Keratinocyte (primary cell): ENCODE data around the gene DMRT1. TPM values are rescaled to one million over a fixed set of nuclear protein-coding genes. Genes with fewer than 3 reads are reported as not detected.

Experiments
- DNase-seq: peaks from one replicate; pipeline ENCODE4 v3.0.0-alpha.2; 2011; ENCODE audit warnings: low read depth, missing footprints, low spot score
- FAIRE-seq: peaks from 2 replicates; lab custom pipeline; 2011; peaks lifted over from hg19 to GRCh38; lab: Jason Lieb, UNC
- H2AFZ ChIP-seq: 2 replicates; pipeline ENCODE4 v1.6.0; 2012; ENCODE audit warnings: low read length, control low read depth, inconsistent platforms; ENCODE audit not compliant: control insufficient read depth
- H3K27ac ChIP-seq: 2 replicates; pipeline ENCODE4 v1.5.1; 2011; ENCODE audit warnings: low read length; ENCODE audit not compliant: control insufficient read depth, insufficient read depth
- H3K27me3 ChIP-seq: 3 replicates; pipeline ENCODE4 v1.6.0; 2011; ENCODE audit warnings: low read length; ENCODE audit not compliant: control insufficient read depth, insufficient read depth; ENCODE audit errors: extremely low read depth
- H3K36me3 ChIP-seq, 2 experiments: 2 replicates in 1 of 2; 3 replicates in 1 of 2; pipeline ENCODE4 v1.5.1; 2011; ENCODE audit warnings: low read length in 2 of 2, mild to moderate bottlenecking in 1 of 2; ENCODE audit not compliant: control insufficient read depth in 2 of 2, insufficient read depth in 2 of 2; ENCODE audit errors: extremely low read depth in 1 of 2
- H3K4me1 ChIP-seq: 3 replicates; pipeline ENCODE4 v1.5.1; 2011; ENCODE audit warnings: low read length; ENCODE audit not compliant: control insufficient read depth, insufficient read depth; ENCODE audit errors: extremely low read depth
- H3K4me2 ChIP-seq: 3 replicates; pipeline ENCODE4 v1.6.0; 2011; ENCODE audit warnings: low read depth, low read length; ENCODE audit not compliant: control insufficient read depth, insufficient read depth; ENCODE audit errors: extremely low read depth
- H3K4me3 ChIP-seq, 3 experiments: fragments of 200-600 bp in 1 of 3; sonication (generic) in 1 of 3; 2 replicates in 2 of 3; 3 replicates in 1 of 3; pipeline ENCODE4 v1.5.1; 2011 to 2016; ENCODE audit warnings: low read length in 3 of 3, mild to moderate bottlenecking in 3 of 3, control low read depth in 2 of 3, inconsistent platforms in 1 of 3, low read depth in 1 of 3, mixed read lengths in 1 of 3, mixed run types in 1 of 3, moderate library complexity in 1 of 3; ENCODE audit not compliant: control insufficient read depth in 2 of 3, insufficient read depth in 2 of 3; ENCODE audit errors: extremely low read depth in 1 of 3
- H3K79me2 ChIP-seq: 2 replicates; pipeline ENCODE4 v1.6.0; 2012; ENCODE audit warnings: low read length; ENCODE audit not compliant: control insufficient read depth, insufficient read depth
- H3K9ac ChIP-seq: 3 replicates; pipeline ENCODE4 v1.6.0; 2011; ENCODE audit warnings: low read length; ENCODE audit not compliant: control insufficient read depth, insufficient read depth; ENCODE audit errors: extremely low read depth
- H3K9me1 ChIP-seq: 3 replicates; pipeline ENCODE4 v1.6.0; 2011; ENCODE audit warnings: low read length; ENCODE audit not compliant: control insufficient read depth, insufficient read depth; ENCODE audit errors: extremely low read depth
- H3K9me3 ChIP-seq: 2 replicates; pipeline ENCODE4 v1.5.1; 2012; ENCODE audit warnings: low read depth, low read length; ENCODE audit not compliant: control insufficient read depth
- H4K20me1 ChIP-seq: 3 replicates; pipeline ENCODE4 v1.6.0; 2011; ENCODE audit warnings: low read length; ENCODE audit not compliant: control insufficient read depth, insufficient read depth; ENCODE audit errors: extremely low read depth
- EZH2 ChIP-seq: IDR thresholded peaks from one replicate; pipeline ENCODE4 v1.6.1; 2012; ENCODE audit warnings: inconsistent platforms, mild to moderate bottlenecking, low read length, moderate library complexity
- dilution Hi-C: fragments of 300-500 bp; cut with MboI; formaldehyde crosslinking; loops from one replicate; pipeline ENCODE4 v1.7.0; 2020; ENCODE audit warnings: low sequenced_read_pairs; ENCODE audit not compliant: extremely low pct_ligation_motif_present
- polyA plus RNA-seq, 5 experiments: library from polyadenylated mRNA; depleted of rRNA in 3 of 5; stranded (reverse) in 3 of 5; stranded (forward) in 1 of 5; unstranded in 1 of 5; fragments of >200 nt; gene quantifications; 1 replicate in 1 of 5; 2 replicates in 3 of 5; 3 replicates in 1 of 5; pipeline versions ENCODE4 v1.2.1 to v1.2.3, GENCODE V29; 2011 to 2012; ENCODE audit warnings: missing spikeins in 2 of 5, low read depth in 1 of 5, low replicate concordance in 1 of 5
- TF ChIP-seq, protein P1 (sequence below), 3 experiments: IDR thresholded peaks in 1 of 3; conservative IDR thresholded peaks in 1 of 3; optimal IDR thresholded peaks in 1 of 3; 2 replicates in 2 of 3; 3 replicates in 1 of 3; pipeline versions ENCODE3 to v1.5.1; 2011; ENCODE audit warnings: low read length in 3 of 3, mild to moderate bottlenecking in 3 of 3, moderate library complexity in 2 of 3, control low read depth in 1 of 3, inconsistent platforms in 1 of 3; ENCODE audit not compliant: insufficient read depth in 2 of 3; ENCODE audit errors: extremely low read depth in 1 of 3

Gene DMRT1
- polyA plus RNA-seq, 1 donor (not counting 4 experiments of a cell fraction or from before 2014, with no cell fraction given), result not detected

DNA sequence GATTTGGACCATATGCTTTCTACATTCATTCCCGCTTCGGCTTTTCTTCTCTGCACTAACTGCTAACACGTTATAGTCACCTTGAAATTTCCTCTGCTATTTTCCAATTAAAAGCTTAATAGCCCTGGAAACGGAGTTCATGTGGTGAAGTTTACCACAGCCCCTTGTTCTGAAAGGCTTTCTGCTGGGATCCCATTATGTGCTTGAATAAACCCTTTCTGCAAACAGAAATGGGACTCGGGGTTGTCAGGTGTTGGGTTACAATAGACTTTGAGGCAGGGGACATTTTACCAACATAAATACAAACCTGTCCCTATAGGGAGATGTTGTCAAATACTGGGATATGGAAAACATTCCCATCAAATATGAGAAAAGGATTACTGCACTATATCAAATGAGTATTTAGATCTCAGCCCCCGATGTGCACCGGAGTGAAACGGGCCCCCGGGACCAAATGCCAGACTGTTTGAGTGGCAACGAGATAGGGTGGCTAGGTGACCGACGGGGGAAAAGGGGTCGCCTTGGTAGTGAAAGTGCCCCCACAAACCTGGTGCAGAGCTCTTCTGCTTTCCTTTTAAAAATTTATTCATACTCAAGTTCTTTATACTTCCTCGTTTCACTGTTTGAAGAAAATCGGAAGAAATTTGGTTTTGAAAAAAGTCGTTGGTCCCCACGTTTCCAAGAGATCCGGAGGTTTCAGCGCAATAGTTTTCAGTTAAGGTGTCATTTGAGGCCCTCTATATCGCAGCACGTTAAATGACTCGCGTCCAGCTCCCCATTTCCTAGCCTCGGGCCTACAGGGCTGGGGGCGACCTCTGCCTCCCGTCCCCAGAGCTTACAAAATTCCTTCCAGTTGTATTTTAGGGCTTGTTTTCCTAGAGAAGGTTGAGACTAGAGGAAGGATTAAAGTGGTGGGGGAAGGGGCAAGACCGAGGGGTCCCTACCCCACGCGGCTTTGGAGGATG lies 132.8 kb downstream of the DMRT1 start:
- Histone ChIP-seq H3K4me2 (no peak overlapping the region), H4K20me1 (no peaks in the 10 kb centered on the region), H3K27ac (no peak overlapping the region), H3K4me3 (no peak overlapping the region), H3K79me2 (no peaks in the 10 kb centered on the region), H3K9me1 (no peaks in the 10 kb centered on the region), H3K9ac (no peak overlapping the region), H3K4me1 (no peaks in the 10 kb centered on the region), H3K27me3 (peaks cover 99% of the 10 kb centered on the region), H3K36me3 (no peaks in the 10 kb centered on the region), H3K9me3 (peaks cover 3% of the 10 kb centered on the region), H2AFZ (no peak overlapping the region)
- TF ChIP-seq EZH2, result peak; percentile 3
- TF ChIP-seq, protein P1, sequence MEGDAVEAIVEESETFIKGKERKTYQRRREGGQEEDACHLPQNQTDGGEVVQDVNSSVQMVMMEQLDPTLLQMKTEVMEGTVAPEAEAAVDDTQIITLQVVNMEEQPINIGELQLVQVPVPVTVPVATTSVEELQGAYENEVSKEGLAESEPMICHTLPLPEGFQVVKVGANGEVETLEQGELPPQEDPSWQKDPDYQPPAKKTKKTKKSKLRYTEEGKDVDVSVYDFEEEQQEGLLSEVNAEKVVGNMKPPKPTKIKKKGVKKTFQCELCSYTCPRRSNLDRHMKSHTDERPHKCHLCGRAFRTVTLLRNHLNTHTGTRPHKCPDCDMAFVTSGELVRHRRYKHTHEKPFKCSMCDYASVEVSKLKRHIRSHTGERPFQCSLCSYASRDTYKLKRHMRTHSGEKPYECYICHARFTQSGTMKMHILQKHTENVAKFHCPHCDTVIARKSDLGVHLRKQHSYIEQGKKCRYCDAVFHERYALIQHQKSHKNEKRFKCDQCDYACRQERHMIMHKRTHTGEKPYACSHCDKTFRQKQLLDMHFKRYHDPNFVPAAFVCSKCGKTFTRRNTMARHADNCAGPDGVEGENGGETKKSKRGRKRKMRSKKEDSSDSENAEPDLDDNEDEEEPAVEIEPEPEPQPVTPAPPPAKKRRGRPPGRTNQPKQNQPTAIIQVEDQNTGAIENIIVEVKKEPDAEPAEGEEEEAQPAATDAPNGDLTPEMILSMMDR (optimal IDR thresholded peaks at IDR 0.05 in 1 of 3, IDR thresholded peaks at IDR 0.05 in 1 of 3, conservative IDR thresholded peaks at IDR 0.05 in 1 of 3; ENCODE audit: extremely low read depth in 1 of 3, insufficient read depth in 2 of 3, low read length in 3 of 3), result no peak
- dilution Hi-C loops, result no loop called here
- FAIRE-seq, result no peak
- DNase-seq, result no peak

DNA sequence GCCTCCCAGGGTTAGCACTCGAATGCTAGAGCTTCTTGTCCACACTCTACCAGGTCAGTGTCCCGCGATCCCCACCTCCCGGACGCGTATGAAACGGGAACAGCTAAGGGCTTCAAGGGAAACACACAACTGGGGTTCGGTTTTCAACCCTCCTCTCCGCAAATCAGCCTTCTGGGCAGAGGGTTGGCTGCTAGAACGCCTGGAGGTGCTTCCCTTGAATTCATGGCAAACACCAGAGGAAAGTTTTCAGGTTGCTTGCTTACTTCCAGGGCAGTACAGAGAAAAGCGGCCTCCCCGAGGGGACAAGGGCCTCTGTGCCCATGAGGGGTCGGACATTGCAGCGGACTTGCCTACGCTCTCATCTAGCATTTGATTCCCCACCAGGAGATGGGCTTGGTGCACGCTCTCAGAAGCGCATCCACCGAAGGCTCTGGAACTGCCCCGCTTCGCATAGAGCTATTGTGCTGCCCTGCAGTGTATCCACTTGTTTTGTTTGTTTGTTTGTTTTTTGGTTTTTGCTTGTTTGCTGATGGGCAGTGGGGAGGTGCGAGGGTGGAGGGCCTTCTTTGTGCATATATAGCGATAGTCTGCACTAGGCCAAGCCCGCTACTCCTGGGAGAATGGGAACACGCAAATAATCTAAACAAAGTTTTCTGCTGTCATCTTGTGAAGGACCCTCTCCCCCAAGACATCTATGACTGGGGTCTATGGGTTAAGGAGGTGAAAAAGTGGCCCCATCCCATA lies 133.7 kb downstream of the DMRT1 start:
- Histone ChIP-seq H3K4me3 (no peak overlapping the region), H4K20me1 (no peaks in the 10 kb centered on the region), H3K4me1 (no peaks in the 10 kb centered on the region), H3K79me2 (no peaks in the 10 kb centered on the region), H3K9me3 (peaks cover 3% of the 10 kb centered on the region), H3K4me2 (no peak overlapping the region), H3K27me3 (peaks cover 97% of the 10 kb centered on the region), H3K27ac (no peak overlapping the region), H3K36me3 (no peaks in the 10 kb centered on the region), H2AFZ (no peak overlapping the region), H3K9ac (no peak overlapping the region), H3K9me1 (no peaks in the 10 kb centered on the region)
- dilution Hi-C loops, result no loop called here
- DNase-seq, result no peak
- FAIRE-seq, result no peak
- TF ChIP-seq, protein P1 (optimal IDR thresholded peaks at IDR 0.05 in 1 of 3, IDR thresholded peaks at IDR 0.05 in 1 of 3, conservative IDR thresholded peaks at IDR 0.05 in 1 of 3; ENCODE audit: extremely low read depth in 1 of 3, insufficient read depth in 2 of 3, low read length in 3 of 3), result no peak
- TF ChIP-seq EZH2, result peak; percentile 20
